Measurements from ENCODE around the gene RAPGEF2.
"Not testable (repeated sequence)": the region's sequence is repeated elsewhere in the genome, so short reads cannot be mapped to it uniquely, and the experiment has no call there.

Gene RAPGEF2

GRCh38 chr4:159239629-159240028 lies 136.8 kb downstream of the RAPGEF2 start:
- DNase-seq (ENCODE audit: low read depth) = no peak

- no peak for DNase-seq (ENCODE audit: low read depth)
Measured at GRCh38 chr4:159240046-159240445, 137.2 kb downstream of the RAPGEF2 start.

- no peak for DNase-seq (ENCODE audit: low read depth)
Measured at GRCh38 chr4:159240687-159241086, 137.8 kb downstream of the RAPGEF2 start.

- no peak for DNase-seq (ENCODE audit: low read depth)
Measured at GRCh38 chr4:159242427-159242826, 139.5 kb downstream of the RAPGEF2 start.

- no peak for DNase-seq (ENCODE audit: low read depth)
Measured at GRCh38 chr4:159248384-159249178, 145.7 kb downstream of the RAPGEF2 start.

- DNase-seq (ENCODE audit: low read depth) = no peak
Measured at GRCh38 chr4:159250751-159251325, 148.0 kb downstream of the RAPGEF2 start.

GRCh38 chr4:159251580-159251979 lies 148.7 kb downstream of the RAPGEF2 start:
- not testable (repeated sequence) for DNase-seq (ENCODE audit: low read depth)

- no peak for DNase-seq (ENCODE audit: low read depth)
Measured at GRCh38 chr4:159252491-159252890, 149.6 kb downstream of the RAPGEF2 start.

- DNase-seq (ENCODE audit: low read depth) = no peak
Measured at GRCh38 chr4:159256037-159256436, 153.2 kb downstream of the RAPGEF2 start.

GRCh38 chr4:159258889-159259560 lies 156.1 kb downstream of the RAPGEF2 start:
- no peak for DNase-seq (ENCODE audit: low read depth)

- DNase-seq (ENCODE audit: low read depth) = no peak
Measured at GRCh38 chr4:159264057-159264456, 161.2 kb downstream of the RAPGEF2 start.

- DNase-seq (ENCODE audit: low read depth) = no peak
Measured at GRCh38 chr4:159266981-159267868, 164.3 kb downstream of the RAPGEF2 start.

- DNase-seq (ENCODE audit: low read depth) = no peak
Measured at GRCh38 chr4:159267869-159268285, 165.0 kb downstream of the RAPGEF2 start.

- DNase-seq (ENCODE audit: low read depth) = no peak
Measured at GRCh38 chr4:159268607-159269006, 165.7 kb downstream of the RAPGEF2 start.

- DNase-seq (ENCODE audit: low read depth) = no peak
Measured at GRCh38 chr4:159269116-159269515, 166.2 kb downstream of the RAPGEF2 start.

- DNase-seq (ENCODE audit: low read depth) = no peak
Measured at GRCh38 chr4:159269956-159270355, 167.1 kb downstream of the RAPGEF2 start.

- DNase-seq (ENCODE audit: low read depth) = no peak
Measured at GRCh38 chr4:159271856-159272255, 169.0 kb downstream of the RAPGEF2 start.

GRCh38 chr4:159272273-159273140 lies 169.6 kb downstream of the RAPGEF2 start:
- no peak for DNase-seq (ENCODE audit: low read depth)

GRCh38 chr4:159273141-159273438 lies 170.2 kb downstream of the RAPGEF2 start:
- no peak for DNase-seq (ENCODE audit: low read depth)

GRCh38 chr4:159273841-159274240 lies 171.0 kb downstream of the RAPGEF2 start:
- DNase-seq (ENCODE audit: low read depth) = no peak

- no peak for DNase-seq (ENCODE audit: low read depth)
Measured at GRCh38 chr4:159278399-159278798, 175.5 kb downstream of the RAPGEF2 start.

Data from activated T-helper 1 cell treated with Interleukin-2 at 50 U/mL for 16 hours (primary cell).